Esophagus squamous epithelium (tissue), 4 donors: ENCODE results near the gene LYRM9.

Experiments used
- CTCF ChIP-seq, 6 experiments: fragments of 450-650 bp in 4 of 6; fragments of 200-600 bp in 2 of 6; sonication (generic) in 2 of 6; IDR thresholded peaks; one replicate each; pipeline ENCODE4 v1.5.1; 2016 to 2019; ENCODE audit warnings: antibody characterized with exemption in 6 of 6, mild to moderate bottlenecking in 4 of 6, moderate library complexity in 4 of 6
- POLR2A ChIP-seq, 4 donors: fragments of 450-650 bp; IDR thresholded peaks; one replicate each; pipeline ENCODE4 v1.6.1; 2017; ENCODE audit warnings: antibody characterized with exemption in 4 of 4, mild to moderate bottlenecking in 4 of 4, moderate library complexity in 3 of 4

DNA sequence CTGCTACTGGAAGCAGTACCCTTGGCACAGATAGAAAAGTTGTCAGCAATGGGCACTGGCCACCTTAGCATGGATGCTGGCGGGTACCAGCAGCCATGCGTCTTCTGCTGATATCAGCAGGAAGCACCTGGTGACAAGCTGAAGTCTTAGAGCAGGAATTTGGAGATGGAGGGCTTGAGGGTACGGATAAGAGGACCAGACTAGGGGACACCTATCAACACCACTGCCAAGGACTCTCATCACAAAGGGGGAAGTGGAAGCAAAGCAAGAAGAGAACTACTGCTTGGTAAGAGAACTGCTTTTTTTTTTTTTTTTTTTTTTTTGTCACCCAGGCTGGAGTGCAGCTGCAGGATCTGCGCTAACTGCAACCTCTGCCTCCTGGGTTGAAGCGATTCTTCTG, 35.4 kb upstream of the LYRM9 start:
- TF ChIP-seq CTCF (IDR thresholded peaks at IDR 0.05) (no peak), POLR2A (IDR thresholded peaks at IDR 0.05) (no peak)
